Activated naive CD4-positive, alpha-beta T cell treated with anti-CD3 and anti-CD28 coated beads, Interleukin-2, amount 50 U/mL, for 72 hours (primary cell): ENCODE results near the gene ECM1. TPM values are rescaled to one million over a fixed set of nuclear protein-coding genes. Genes with fewer than 3 reads are reported as not detected.
A peak's percentile ranks its signal among the peaks of the same experiment; 100 is the strongest.

Source experiments
- ATAC-seq, 2 donors: fragments of 150-1000 bp; cut with Tn5 transposase; 2 replicates each; pipeline ENCODE4 v1.10.0; 2021; ENCODE audit warnings: mild to moderate bottlenecking in 2 of 2, moderate library complexity in 2 of 2
- DNase-seq, 2 donors: peaks; one replicate each; pipeline ENCODE4 v3.0.0; 2021 to 2022; ENCODE audit warnings: low spot score in 2 of 2
- H3K27ac Mint-ChIP-seq, 2 donors: one replicate each; pipeline ENCODE4 v1.8.0; 2022; ENCODE audit warnings: mild to moderate bottlenecking in 2 of 2, mixed read lengths in 2 of 2
- H3K36me3 Mint-ChIP-seq, 2 donors: one replicate each; pipeline ENCODE4 v1.8.0; 2022; ENCODE audit warnings: mixed read lengths in 2 of 2
- H3K9me3 Mint-ChIP-seq, 2 donors: one replicate each; pipeline ENCODE4 v1.8.0; 2022; ENCODE audit warnings: mixed read lengths in 2 of 2
- total RNA-seq, 2 donors: library from RNA; stranded (reverse); gene quantifications; one replicate each; pipeline ENCODE4 v1.2.3, GENCODE V29; 2022

ECM1 gene
- total RNA-seq, 2 donors from 2014 or later: 1.3 to 1.6 TPM

- no peaks in the 10 kb centered on the region for H3K36me3 Mint-ChIP-seq
- no peak for ATAC-seq
- H3K27ac Mint-ChIP-seq: no peak overlapping the region
- DNase-seq: no peak
- H3K9me3 Mint-ChIP-seq: no peaks in the 10 kb centered on the region
These were observed 9.6 kb upstream of the ECM1 start for GRCh38 chr1:150498342-150498741.

- no peaks in the 10 kb centered on the region for H3K36me3 Mint-ChIP-seq
These were observed 2.5 kb upstream of the ECM1 start for GRCh38 chr1:150505431-150505830.

GRCh38 chr1:150508982-150509381, 1.1 kb downstream of the ECM1 start:
- no peak for ATAC-seq
- peak overlapping the region; percentile 1 to 52 for H3K27ac Mint-ChIP-seq
- DNase-seq: no peak
- no peaks in the 10 kb centered on the region for H3K9me3 Mint-ChIP-seq
- H3K36me3 Mint-ChIP-seq: no peaks in the 10 kb centered on the region

More at GRCh38 chr1:150505431-150505830, 2.5 kb upstream of the ECM1 start:
- Mint-ChIP-seq H3K9me3 (no peaks in the 10 kb centered on the region), H3K27ac (peak overlapping the region; percentile 12 to 39)
- no peak for ATAC-seq
- DNase-seq: no peak

GRCh38 chr1:150511551-150511950, 3.6 kb downstream of the ECM1 start:
- peak overlapping the region; percentile 26 to 41 for H3K27ac Mint-ChIP-seq
- no peak for ATAC-seq
- DNase-seq: no peak
- H3K9me3 Mint-ChIP-seq: no peaks in the 10 kb centered on the region
- no peaks in the 10 kb centered on the region for H3K36me3 Mint-ChIP-seq

GRCh38 chr1:150511985-150512660, 4.2 kb downstream of the ECM1 start:
- no peaks in the 10 kb centered on the region for H3K9me3 Mint-ChIP-seq

GRCh38 chr1:150512846-150513245, 4.9 kb downstream of the ECM1 start:
- ATAC-seq (no peak), DNase-seq (no peak)
- Mint-ChIP-seq H3K9me3 (no peaks in the 10 kb centered on the region), H3K36me3 (no peaks in the 10 kb centered on the region), H3K27ac (no peak overlapping the region)

More at GRCh38 chr1:150511985-150512660, 4.2 kb downstream of the ECM1 start:
- ATAC-seq (no peak), DNase-seq (no peak)
- peak overlapping the region; percentile 26 to 41 for H3K27ac Mint-ChIP-seq
- H3K36me3 Mint-ChIP-seq: no peaks in the 10 kb centered on the region

- ATAC-seq (no peak), DNase-seq (no peak)
- H3K9me3 Mint-ChIP-seq: no peaks in the 10 kb centered on the region
- H3K27ac Mint-ChIP-seq: no peak overlapping the region
- no peaks in the 10 kb centered on the region for H3K36me3 Mint-ChIP-seq
These were observed 5.5 kb downstream of the ECM1 start for GRCh38 chr1:150513351-150513791.

- Mint-ChIP-seq H3K9me3 (no peaks in the 10 kb centered on the region), H3K36me3 (no peaks in the 10 kb centered on the region), H3K27ac (peak overlapping the region in 1 of 2 donors; percentile 77)
- ATAC-seq (no peak), DNase-seq (no peak)
These were observed 6.4 kb downstream of the ECM1 start for GRCh38 chr1:150514260-150514659.

- H3K27ac Mint-ChIP-seq: peak overlapping the region; percentile 77 to 95
- no peak for DNase-seq
- ATAC-seq: peak; percentile 1
- no peaks in the 10 kb centered on the region for H3K9me3 Mint-ChIP-seq
- H3K36me3 Mint-ChIP-seq: no peaks in the 10 kb centered on the region
These were observed 7.0 kb downstream of the ECM1 start for GRCh38 chr1:150514913-150515327.

- Mint-ChIP-seq H3K36me3 (no peaks in the 10 kb centered on the region), H3K27ac (peak within 1 kb of the TSS; percentile 77 to 95), H3K9me3 (no peaks in the 10 kb centered on the region)
- peak; percentile 98 to 99 for ATAC-seq
- peak; percentile 93 to 98 for DNase-seq
These were observed 7.6 kb downstream of the ECM1 start, which contains the start of gene FALEC for GRCh38 chr1:150515328-150516049. TSS of gene FALEC (plus strand) at chr1:150515752.

GRCh38 chr1:150516050-150516591, 8.2 kb downstream of the ECM1 start:
- no peaks in the 10 kb centered on the region for H3K9me3 Mint-ChIP-seq
- peak in 1 of 2 donors; percentile 30 for DNase-seq
- peak overlapping the region; percentile 32 to 77 for H3K27ac Mint-ChIP-seq
- peak; percentile 4 to 16 for ATAC-seq
- no peaks in the 10 kb centered on the region for H3K36me3 Mint-ChIP-seq

- H3K27ac Mint-ChIP-seq: peak overlapping the region in 1 of 2 donors; percentile 77
- no peaks in the 10 kb centered on the region for H3K9me3 Mint-ChIP-seq
- H3K36me3 Mint-ChIP-seq: no peaks in the 10 kb centered on the region
- DNase-seq (no peak), ATAC-seq (no peak)
These were observed 8.7 kb downstream of the ECM1 start for GRCh38 chr1:150516616-150517015.

- H3K27ac Mint-ChIP-seq: no peak overlapping the region
- ATAC-seq (no peak), DNase-seq (no peak)
- H3K9me3 Mint-ChIP-seq: no peaks in the 10 kb centered on the region
- no peaks in the 10 kb centered on the region for H3K36me3 Mint-ChIP-seq
These were observed 13.5 kb downstream of the ECM1 start for GRCh38 chr1:150521196-150521968.

- no peak for DNase-seq
- no peak overlapping the region for H3K27ac Mint-ChIP-seq
- ATAC-seq: no peak
- H3K36me3 Mint-ChIP-seq: no peaks in the 10 kb centered on the region
- no peaks in the 10 kb centered on the region for H3K9me3 Mint-ChIP-seq
These were observed 17.4 kb downstream of the ECM1 start for GRCh38 chr1:150525348-150525747.

GRCh38 chr1:150528196-150528595, 20.3 kb downstream of the ECM1 start:
- H3K36me3 Mint-ChIP-seq: no peaks in the 10 kb centered on the region
- DNase-seq: no peak
- no peaks in the 10 kb centered on the region for H3K9me3 Mint-ChIP-seq
- ATAC-seq: no peak
- H3K27ac Mint-ChIP-seq: no peak overlapping the region

GRCh38 chr1:150529017-150529416, 21.1 kb downstream of the ECM1 start:
- H3K9me3 Mint-ChIP-seq: no peaks in the 10 kb centered on the region
- DNase-seq (no peak), ATAC-seq (no peak)
- H3K27ac Mint-ChIP-seq: no peak overlapping the region
- H3K36me3 Mint-ChIP-seq: no peaks in the 10 kb centered on the region
